Measurements from ENCODE around the gene EAF2.

EAF2 gene

DNA sequence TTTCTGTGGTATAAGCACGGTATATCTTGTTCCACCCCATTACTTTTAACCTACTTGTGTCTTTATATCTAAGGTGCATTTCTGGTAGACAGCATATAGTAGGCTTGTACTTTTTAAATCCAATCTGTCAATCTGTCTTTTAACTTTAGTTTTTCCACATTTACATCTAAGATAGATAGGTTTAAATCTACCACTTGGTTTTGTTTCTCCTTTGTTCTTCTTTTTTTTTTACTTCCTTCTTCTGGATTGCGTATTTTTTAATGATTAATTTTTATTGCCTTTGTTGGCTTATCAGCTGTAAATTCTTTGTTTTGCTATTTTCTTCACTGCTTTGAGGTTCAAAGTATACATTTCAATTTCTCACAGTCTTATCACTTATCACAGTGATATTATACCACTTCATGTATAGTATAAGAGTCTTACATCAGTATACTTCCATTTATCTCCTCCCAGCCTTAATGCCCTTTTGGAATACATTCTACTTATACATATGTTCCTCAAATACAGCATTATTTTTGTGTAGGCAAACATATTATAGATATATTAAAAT is 31.2 kb upstream of the EAF2 start:
- H3K4me3 ChIP-seq (ENCODE audit: control insufficient read depth, low read depth, low read length) = no peak overlapping the region
- TF ChIP-seq, protein P1, sequence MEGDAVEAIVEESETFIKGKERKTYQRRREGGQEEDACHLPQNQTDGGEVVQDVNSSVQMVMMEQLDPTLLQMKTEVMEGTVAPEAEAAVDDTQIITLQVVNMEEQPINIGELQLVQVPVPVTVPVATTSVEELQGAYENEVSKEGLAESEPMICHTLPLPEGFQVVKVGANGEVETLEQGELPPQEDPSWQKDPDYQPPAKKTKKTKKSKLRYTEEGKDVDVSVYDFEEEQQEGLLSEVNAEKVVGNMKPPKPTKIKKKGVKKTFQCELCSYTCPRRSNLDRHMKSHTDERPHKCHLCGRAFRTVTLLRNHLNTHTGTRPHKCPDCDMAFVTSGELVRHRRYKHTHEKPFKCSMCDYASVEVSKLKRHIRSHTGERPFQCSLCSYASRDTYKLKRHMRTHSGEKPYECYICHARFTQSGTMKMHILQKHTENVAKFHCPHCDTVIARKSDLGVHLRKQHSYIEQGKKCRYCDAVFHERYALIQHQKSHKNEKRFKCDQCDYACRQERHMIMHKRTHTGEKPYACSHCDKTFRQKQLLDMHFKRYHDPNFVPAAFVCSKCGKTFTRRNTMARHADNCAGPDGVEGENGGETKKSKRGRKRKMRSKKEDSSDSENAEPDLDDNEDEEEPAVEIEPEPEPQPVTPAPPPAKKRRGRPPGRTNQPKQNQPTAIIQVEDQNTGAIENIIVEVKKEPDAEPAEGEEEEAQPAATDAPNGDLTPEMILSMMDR (conservative IDR thresholded peaks at IDR 0.05; ENCODE audit: control insufficient read depth, insufficient read depth, low read depth, low read length) = no peak
- no peak for DNase-seq (ENCODE audit: low read depth)

DNA sequence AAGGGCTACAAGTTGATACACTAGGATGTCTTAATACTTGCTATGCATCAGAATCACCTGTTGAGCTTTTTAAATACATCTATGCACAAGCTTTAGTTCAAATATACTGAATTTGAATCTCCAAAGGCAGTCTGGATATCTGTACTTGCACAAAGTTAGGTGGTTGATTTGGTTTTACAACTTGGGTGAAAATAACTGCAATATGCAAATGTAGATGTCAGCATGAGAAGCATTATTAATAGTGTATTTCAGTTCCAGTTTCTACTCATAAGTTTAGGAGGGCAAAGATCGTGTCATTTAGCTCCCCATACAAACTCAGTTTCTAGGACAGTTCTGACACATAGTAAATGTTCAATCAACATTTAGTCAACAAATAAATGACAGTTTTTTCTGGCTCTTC is 25.8 kb upstream of the EAF2 start:
- TF ChIP-seq, protein P1 (conservative IDR thresholded peaks at IDR 0.05; ENCODE audit: control insufficient read depth, insufficient read depth, low read depth, low read length) = no peak
- H3K4me3 ChIP-seq (ENCODE audit: control insufficient read depth, low read depth, low read length) = no peak overlapping the region
- no peak for DNase-seq (ENCODE audit: low read depth)

DNA sequence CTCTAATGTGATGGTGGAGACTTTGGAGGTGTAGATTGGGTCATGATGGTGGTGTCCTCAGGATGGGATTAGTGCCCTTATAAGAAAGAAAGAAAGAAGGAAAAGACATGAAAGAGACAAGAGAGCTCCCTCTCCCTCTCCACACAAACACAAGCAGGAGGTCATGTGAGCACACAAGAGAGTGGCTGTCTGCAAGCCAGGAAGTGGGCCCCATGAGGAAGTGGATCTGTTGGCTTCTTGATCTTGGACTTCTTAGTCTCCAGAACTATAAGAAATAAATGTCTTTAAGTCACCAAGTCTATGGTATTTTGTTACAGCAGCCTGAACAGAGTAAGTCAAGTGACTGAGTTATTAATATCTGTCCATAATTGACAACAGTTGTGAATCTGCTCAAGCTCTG is 17.3 kb upstream of the EAF2 start:
- TF ChIP-seq, protein P1 (conservative IDR thresholded peaks at IDR 0.05; ENCODE audit: control insufficient read depth, insufficient read depth, low read depth, low read length) = no peak
- H3K4me3 ChIP-seq (ENCODE audit: control insufficient read depth, low read depth, low read length) = no peak overlapping the region
- DNase-seq (ENCODE audit: low read depth) = no peak

DNA sequence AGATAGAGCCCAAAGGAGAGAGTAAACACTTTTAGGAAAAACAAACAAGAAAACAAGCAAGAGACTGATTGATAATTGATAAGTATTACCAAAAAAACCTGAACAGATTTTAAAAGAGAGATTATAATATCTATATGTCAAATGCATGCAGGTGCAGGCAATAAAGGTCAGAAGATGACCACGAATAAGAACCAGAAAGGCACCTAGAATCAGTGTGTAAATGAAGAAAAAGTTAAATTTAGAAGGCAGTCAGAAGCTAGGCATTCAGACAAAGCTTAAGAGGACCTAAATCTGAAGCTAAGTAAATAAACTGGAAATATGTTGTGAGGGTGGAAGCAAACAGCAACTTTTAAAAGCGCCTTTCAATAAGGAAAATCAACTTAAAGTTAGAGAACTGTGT is 16.4 kb upstream of the EAF2 start:
- DNase-seq (ENCODE audit: low read depth) = no peak
- no peak overlapping the region for H3K4me3 ChIP-seq (ENCODE audit: control insufficient read depth, low read depth, low read length)
- TF ChIP-seq, protein P1 (conservative IDR thresholded peaks at IDR 0.05; ENCODE audit: control insufficient read depth, insufficient read depth, low read depth, low read length) = no peak

DNA sequence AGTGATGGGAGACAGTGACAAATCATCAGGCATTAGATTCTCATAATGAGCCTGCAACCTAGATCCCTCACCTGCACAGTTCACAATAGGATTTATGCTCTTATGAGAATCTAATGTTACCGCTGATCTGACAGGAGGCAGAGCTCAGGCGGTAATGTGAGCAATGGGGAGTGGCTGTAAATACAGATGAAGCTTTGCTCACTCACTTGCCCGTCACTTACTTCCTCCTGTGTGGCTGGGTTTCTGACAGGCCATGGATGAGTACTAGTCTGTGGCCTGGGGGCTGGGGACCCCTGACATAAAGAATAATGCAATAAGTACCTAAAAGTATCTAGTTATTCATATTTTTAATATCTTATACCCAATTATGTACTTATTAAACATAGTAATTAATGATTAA is 15.8 kb upstream of the EAF2 start:
- DNase-seq (ENCODE audit: low read depth) = no peak
- TF ChIP-seq, protein P1 (conservative IDR thresholded peaks at IDR 0.05; ENCODE audit: control insufficient read depth, insufficient read depth, low read depth, low read length) = no peak
- no peak overlapping the region for H3K4me3 ChIP-seq (ENCODE audit: control insufficient read depth, low read depth, low read length)

DNA sequence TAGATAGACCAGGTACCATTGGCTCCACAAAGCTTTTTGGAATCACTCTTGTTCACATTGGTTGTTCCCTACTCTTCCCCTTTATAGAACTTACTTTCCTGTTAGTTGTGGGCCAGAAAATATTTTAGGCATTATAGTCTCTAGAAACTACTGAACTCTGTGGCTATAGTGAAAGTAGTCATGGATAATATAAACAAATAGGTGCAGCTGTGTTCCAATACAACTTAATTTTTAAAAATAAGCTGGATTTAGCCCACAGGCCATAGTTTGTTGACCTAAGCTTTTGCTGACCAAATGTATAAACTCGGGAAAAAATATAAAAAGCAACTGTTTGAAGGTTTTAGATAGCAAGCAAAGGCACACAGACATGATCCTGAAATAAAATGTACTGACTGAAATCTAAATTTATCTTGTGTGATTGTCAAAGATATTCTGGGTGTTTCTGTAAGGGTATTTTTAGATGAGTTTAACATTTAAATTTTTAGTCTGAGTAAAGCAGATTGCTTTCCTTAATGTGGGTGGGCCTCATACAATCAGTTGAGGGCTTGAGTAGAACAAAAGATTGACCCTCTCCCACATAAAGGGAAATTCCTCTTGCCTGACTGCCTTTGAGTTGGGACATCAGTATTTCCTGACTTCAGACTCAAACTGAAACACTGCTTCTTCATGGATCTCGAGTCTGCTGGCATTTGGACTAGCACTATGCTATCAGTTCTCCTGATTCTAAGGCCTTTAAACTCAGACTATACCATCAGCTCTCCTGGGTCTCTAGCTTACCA is 13.4 kb upstream of the EAF2 start:
- DNase-seq (ENCODE audit: low read depth) = no peak
- TF ChIP-seq, protein P1 (conservative IDR thresholded peaks at IDR 0.05; ENCODE audit: control insufficient read depth, insufficient read depth, low read depth, low read length) = no peak
- no peak overlapping the region for H3K4me3 ChIP-seq (ENCODE audit: control insufficient read depth, low read depth, low read length)
